HL-60 (cell line): Measurements from ENCODE around the gene PPP1R1C.
"Not testable (repeated sequence)": the region's sequence is repeated elsewhere in the genome, so short reads cannot be mapped to it uniquely, and the experiment has no call there.

Experiments used
- DNase-seq, 2 experiments: peaks; one replicate each; pipeline ENCODE4 v3.0.0-alpha.2; 2010 to 2020; ENCODE audit warnings: low read depth in 1 of 2, low spot score in 1 of 2
- H3K27ac ChIP-seq: fragments of 250-450 bp; sonication (Bioruptor Pico); replicated peaks from 2 replicates; pipeline ENCODE4 v1.5.1; 2020; ENCODE audit warnings: mild to moderate bottlenecking, moderate library complexity
- H3K27me3 ChIP-seq: fragments of 250-450 bp; sonication (Bioruptor Pico); 2 replicates; pipeline ENCODE4 v1.5.1; 2021; ENCODE audit warnings: mild to moderate bottlenecking, moderate library complexity; ENCODE audit not compliant: insufficient read depth, poor library complexity, severe bottlenecking
- H3K4me3 ChIP-seq: replicated peaks from 2 replicates; pipeline ENCODE4 v1.5.1; 2011; ENCODE audit warnings: mild to moderate bottlenecking, control low read depth, low read length; ENCODE audit not compliant: insufficient read depth
- GABPA ChIP-seq: IDR thresholded peaks from 2 replicates; pipeline ENCODE4 v1.6.1; 2012; ENCODE audit warnings: low read depth
- POLR2AphosphoS5 ChIP-seq: IDR thresholded peaks from 2 replicates; pipeline ENCODE4 v1.6.1; 2012; ENCODE audit warnings: low read depth
- SPI1 ChIP-seq: IDR thresholded peaks from 2 replicates; pipeline ENCODE4 v1.6.1; 2012; ENCODE audit warnings: low read depth, mild to moderate bottlenecking, borderline replicate concordance
- TF ChIP-seq, protein P1 (sequence below): IDR thresholded peaks from 2 replicates; pipeline ENCODE4 v1.6.1; 2012; ENCODE audit warnings: low read depth; ENCODE audit not compliant: insufficient replicate concordance
- TF ChIP-seq, protein P2 (sequence below): IDR thresholded peaks from one replicate; pipeline ENCODE4 v1.5.1; 2011; ENCODE audit warnings: low read length, control low read depth, inconsistent platforms; ENCODE audit not compliant: insufficient read depth

Gene PPP1R1C

DNA sequence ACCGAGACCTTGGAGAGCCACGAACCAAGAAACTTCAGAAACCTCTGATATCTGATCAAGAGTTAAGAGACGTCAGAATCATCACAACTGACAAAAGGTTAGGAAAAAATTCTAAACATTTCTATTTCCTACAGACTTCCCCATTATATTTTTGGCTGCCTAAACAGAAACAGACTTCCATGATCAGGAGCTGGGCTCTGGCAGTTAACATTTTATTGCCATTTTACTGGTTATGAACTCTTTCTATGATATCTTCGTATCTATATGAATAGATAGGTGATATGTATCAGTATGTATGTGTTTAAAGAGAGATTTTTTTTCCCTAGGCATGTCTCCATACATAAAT, 31.1 kb upstream of the PPP1R1C start:
- TF ChIP-seq POLR2AphosphoS5: no peak
- peak; percentile 47; the same call in 1 of the 2 replicates for TF ChIP-seq SPI1
- H3K4me3 ChIP-seq: no peak overlapping the region
- H3K27me3 ChIP-seq: peaks cover 3% of the 10 kb centered on the region
- H3K27ac ChIP-seq: no peak overlapping the region
- no peak for DNase-seq

DNA sequence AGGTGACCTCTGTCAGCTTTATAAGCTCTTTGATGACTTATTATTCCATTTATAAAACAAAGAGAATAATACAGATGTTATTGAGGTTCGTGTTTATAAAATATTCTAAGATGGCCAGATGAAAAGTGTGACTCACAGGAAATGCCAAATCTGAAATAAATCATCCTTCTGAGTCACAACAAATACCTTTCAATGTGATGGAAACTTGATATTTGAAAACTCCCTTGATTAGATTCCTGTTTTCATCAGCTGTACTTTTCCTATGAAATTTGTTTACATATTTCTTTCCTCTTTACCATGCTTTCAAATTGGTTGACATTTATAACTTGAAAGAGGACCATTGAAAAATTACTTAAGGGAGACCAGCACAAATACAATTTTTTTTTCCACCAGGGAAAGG, 30.6 kb upstream of the PPP1R1C start:
- DNase-seq: no peak

DNA sequence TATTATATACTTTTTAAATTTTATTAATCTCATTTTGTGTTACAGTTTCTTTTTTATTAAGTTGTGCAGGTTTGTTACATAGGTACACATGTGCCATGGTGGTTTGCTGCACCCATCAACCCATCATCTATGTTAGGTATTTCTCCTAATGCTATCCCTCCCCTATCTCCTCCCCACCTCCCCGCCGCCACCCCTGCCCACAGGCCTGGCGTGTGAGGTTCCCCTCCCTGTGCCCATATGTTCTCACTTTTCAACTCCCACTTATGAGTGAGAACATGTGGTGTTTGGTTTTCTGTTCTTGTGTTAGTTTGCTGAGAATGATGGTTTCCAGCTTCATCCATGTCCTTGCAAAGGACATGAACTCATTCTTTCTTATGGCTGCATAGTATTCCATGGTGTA, 29.8 kb upstream of the PPP1R1C start:
- DNase-seq, H3K27ac ChIP-seq, H3K4me3 ChIP-seq, H3K27me3 ChIP-seq: not testable (repeated sequence)

More for the DNA sequence above, 30.6 kb upstream of the PPP1R1C start:
- no peak overlapping the region for H3K4me3 ChIP-seq
- peaks cover 3% of the 10 kb centered on the region for H3K27me3 ChIP-seq
- no peak overlapping the region for H3K27ac ChIP-seq
- no peak for TF ChIP-seq SPI1
- TF ChIP-seq, protein P1, sequence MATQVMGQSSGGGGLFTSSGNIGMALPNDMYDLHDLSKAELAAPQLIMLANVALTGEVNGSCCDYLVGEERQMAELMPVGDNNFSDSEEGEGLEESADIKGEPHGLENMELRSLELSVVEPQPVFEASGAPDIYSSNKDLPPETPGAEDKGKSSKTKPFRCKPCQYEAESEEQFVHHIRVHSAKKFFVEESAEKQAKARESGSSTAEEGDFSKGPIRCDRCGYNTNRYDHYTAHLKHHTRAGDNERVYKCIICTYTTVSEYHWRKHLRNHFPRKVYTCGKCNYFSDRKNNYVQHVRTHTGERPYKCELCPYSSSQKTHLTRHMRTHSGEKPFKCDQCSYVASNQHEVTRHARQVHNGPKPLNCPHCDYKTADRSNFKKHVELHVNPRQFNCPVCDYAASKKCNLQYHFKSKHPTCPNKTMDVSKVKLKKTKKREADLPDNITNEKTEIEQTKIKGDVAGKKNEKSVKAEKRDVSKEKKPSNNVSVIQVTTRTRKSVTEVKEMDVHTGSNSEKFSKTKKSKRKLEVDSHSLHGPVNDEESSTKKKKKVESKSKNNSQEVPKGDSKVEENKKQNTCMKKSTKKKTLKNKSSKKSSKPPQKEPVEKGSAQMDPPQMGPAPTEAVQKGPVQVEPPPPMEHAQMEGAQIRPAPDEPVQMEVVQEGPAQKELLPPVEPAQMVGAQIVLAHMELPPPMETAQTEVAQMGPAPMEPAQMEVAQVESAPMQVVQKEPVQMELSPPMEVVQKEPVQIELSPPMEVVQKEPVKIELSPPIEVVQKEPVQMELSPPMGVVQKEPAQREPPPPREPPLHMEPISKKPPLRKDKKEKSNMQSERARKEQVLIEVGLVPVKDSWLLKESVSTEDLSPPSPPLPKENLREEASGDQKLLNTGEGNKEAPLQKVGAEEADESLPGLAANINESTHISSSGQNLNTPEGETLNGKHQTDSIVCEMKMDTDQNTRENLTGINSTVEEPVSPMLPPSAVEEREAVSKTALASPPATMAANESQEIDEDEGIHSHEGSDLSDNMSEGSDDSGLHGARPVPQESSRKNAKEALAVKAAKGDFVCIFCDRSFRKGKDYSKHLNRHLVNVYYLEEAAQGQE: no peak
- TF ChIP-seq, protein P2, sequence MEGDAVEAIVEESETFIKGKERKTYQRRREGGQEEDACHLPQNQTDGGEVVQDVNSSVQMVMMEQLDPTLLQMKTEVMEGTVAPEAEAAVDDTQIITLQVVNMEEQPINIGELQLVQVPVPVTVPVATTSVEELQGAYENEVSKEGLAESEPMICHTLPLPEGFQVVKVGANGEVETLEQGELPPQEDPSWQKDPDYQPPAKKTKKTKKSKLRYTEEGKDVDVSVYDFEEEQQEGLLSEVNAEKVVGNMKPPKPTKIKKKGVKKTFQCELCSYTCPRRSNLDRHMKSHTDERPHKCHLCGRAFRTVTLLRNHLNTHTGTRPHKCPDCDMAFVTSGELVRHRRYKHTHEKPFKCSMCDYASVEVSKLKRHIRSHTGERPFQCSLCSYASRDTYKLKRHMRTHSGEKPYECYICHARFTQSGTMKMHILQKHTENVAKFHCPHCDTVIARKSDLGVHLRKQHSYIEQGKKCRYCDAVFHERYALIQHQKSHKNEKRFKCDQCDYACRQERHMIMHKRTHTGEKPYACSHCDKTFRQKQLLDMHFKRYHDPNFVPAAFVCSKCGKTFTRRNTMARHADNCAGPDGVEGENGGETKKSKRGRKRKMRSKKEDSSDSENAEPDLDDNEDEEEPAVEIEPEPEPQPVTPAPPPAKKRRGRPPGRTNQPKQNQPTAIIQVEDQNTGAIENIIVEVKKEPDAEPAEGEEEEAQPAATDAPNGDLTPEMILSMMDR: no peak
- no peak for TF ChIP-seq GABPA
- TF ChIP-seq POLR2AphosphoS5: no peak

DNA sequence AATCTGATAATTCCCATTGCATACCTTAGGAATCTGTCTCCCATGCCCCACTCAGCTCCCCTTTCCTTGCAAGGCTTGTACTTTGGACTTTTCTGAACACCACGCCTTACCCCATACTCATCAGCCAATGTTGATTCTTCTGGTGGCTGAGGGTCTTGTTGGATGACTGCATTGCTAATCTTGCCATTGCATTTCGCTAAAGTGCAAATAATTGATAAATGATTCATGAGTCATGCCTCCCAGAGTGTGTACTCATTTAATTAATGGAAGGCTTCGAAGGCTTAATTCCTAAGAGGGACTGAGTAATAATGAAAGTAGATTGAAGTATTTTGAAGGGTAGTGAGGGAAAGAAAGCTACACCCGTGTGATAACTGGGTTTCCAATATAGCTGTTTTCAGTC, 28.0 kb upstream of the PPP1R1C start:
- no peak for DNase-seq
- Histone ChIP-seq H3K27ac (no peak overlapping the region), H3K4me3 (no peak overlapping the region), H3K27me3 (peaks cover 3% of the 10 kb centered on the region)
- TF ChIP-seq, protein P2: no peak
- TF ChIP-seq SPI1 (no peak), POLR2AphosphoS5 (no peak), GABPA (no peak)
- TF ChIP-seq, protein P1: no peak

DNA sequence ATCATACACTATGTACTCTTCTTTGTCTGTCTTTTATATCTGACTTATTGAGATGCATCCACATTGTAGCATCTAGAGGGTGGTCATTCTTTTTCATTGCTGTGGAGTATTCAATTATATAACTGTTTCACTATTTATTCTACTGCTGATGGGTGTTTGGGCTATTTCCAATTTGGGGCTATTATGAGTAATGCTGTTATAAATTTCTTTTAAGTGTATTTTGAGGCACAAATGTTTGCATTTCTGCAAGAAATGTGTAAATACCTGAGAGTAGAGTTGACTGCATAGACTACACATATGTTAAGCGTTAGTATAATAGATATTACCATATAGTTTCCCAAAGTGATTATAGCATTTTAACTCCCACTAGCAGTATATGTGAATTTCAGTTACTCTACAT, 26.9 kb upstream of the PPP1R1C start:
- no peak for DNase-seq

More for the DNA sequence above, 26.9 kb upstream of the PPP1R1C start:
- Histone ChIP-seq H3K27me3 (peaks cover 3% of the 10 kb centered on the region), H3K4me3 (no peak overlapping the region), H3K27ac (no peak overlapping the region)
- TF ChIP-seq GABPA (no peak), SPI1 (no peak), POLR2AphosphoS5 (no peak)
- TF ChIP-seq, protein P1: no peak
- TF ChIP-seq, protein P2: no peak
